Gastrocnemius medialis (tissue), 4 donors: Measurements from ENCODE around the gene CACNG7.

ENCODE experiments used
- POLR2A ChIP-seq, 2 donors: fragments of 450-650 bp; IDR thresholded peaks; one replicate each; pipeline ENCODE4 v1.6.1; 2017; ENCODE audit warnings: antibody characterized with exemption in 2 of 2, mild to moderate bottlenecking in 2 of 2, moderate library complexity in 2 of 2
- TF ChIP-seq, protein P1 (sequence below), 5 experiments: fragments of 450-650 bp in 3 of 5; fragments of 200-600 bp in 2 of 5; sonication (generic) in 2 of 5; IDR thresholded peaks in 4 of 5; conservative IDR thresholded peaks in 1 of 5; 1 replicate in 4 of 5; 2 replicates in 1 of 5; pipeline ENCODE4 v1.5.1; 2016 to 2019; ENCODE audit warnings: antibody characterized with exemption in 5 of 5, mild to moderate bottlenecking in 3 of 5, moderate library complexity in 3 of 5

DNA sequence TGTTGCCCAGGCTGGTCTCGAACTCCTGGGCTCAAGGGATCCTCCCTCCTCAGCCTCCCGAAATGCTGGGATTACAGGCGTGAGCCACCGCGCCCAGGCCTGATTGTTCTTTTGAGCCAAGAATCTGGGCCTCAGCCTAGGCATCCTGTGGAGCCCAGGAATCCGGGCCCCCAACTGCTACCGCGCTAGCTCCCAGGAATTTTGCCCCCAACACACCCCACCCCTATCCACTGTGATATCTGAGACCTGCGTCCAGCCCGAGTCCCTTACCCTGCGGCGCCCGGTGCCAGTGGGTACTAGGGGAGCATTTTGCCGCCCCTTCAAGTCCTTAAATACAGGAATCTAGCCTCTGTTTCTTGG is 42.2 kb upstream of the CACNG7 start:
- TF ChIP-seq, protein P1, sequence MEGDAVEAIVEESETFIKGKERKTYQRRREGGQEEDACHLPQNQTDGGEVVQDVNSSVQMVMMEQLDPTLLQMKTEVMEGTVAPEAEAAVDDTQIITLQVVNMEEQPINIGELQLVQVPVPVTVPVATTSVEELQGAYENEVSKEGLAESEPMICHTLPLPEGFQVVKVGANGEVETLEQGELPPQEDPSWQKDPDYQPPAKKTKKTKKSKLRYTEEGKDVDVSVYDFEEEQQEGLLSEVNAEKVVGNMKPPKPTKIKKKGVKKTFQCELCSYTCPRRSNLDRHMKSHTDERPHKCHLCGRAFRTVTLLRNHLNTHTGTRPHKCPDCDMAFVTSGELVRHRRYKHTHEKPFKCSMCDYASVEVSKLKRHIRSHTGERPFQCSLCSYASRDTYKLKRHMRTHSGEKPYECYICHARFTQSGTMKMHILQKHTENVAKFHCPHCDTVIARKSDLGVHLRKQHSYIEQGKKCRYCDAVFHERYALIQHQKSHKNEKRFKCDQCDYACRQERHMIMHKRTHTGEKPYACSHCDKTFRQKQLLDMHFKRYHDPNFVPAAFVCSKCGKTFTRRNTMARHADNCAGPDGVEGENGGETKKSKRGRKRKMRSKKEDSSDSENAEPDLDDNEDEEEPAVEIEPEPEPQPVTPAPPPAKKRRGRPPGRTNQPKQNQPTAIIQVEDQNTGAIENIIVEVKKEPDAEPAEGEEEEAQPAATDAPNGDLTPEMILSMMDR (IDR thresholded peaks at IDR 0.05 in 4 of 5, conservative IDR thresholded peaks at IDR 0.05 in 1 of 5): no peak
- no peak for TF ChIP-seq POLR2A (IDR thresholded peaks at IDR 0.05)
